OCI-LY1 (cell line): Measurements from ENCODE around the gene PRMT5.

ENCODE experiments used
- EZH2 ChIP-seq: fragments of 200-600 bp; sonication (generic), shearing (Covaris generic); IDR thresholded peaks from 2 replicates; pipeline ENCODE4 v1.8.0; 2017; ENCODE audit warnings: borderline replicate concordance, mixed run types, mild to moderate bottlenecking, antibody characterized with exemption, low read length, moderate library complexity, mixed read lengths
- TF ChIP-seq, protein P1 (sequence below): fragments of 200-600 bp; sonication (generic), shearing (Covaris generic); IDR thresholded peaks from 2 replicates; pipeline ENCODE4 v1.5.1; 2017; ENCODE audit warnings: mild to moderate bottlenecking, antibody characterized with exemption, low read length, moderate library complexity, mixed read lengths

DNA sequence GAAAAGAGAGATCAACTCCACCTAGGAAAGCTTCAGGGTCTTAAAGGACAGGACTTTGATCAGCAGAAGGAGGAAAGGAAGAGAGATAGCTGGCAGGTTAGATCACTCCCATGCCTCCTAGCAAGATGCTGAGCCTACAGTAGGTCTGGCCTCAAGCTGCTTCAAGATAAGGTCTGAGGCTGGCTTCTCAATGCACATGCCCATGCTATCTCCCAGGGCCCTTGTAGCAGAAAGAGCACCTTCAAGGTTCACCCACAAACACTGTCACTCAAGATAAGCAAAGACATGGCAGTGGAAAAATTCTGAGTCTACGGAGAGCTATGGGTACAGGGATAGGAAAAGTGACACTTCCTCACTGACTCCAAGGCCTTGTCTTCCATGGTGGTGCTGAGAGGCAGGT is 31.8 kb downstream of the PRMT5 start:
- TF ChIP-seq, protein P1, sequence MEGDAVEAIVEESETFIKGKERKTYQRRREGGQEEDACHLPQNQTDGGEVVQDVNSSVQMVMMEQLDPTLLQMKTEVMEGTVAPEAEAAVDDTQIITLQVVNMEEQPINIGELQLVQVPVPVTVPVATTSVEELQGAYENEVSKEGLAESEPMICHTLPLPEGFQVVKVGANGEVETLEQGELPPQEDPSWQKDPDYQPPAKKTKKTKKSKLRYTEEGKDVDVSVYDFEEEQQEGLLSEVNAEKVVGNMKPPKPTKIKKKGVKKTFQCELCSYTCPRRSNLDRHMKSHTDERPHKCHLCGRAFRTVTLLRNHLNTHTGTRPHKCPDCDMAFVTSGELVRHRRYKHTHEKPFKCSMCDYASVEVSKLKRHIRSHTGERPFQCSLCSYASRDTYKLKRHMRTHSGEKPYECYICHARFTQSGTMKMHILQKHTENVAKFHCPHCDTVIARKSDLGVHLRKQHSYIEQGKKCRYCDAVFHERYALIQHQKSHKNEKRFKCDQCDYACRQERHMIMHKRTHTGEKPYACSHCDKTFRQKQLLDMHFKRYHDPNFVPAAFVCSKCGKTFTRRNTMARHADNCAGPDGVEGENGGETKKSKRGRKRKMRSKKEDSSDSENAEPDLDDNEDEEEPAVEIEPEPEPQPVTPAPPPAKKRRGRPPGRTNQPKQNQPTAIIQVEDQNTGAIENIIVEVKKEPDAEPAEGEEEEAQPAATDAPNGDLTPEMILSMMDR = no peak
- no peak for TF ChIP-seq EZH2
